ENCODE measurements around the gene GPR62.
"Not testable (repeated sequence)": the region's sequence is repeated elsewhere in the genome, so short reads cannot be mapped to it uniquely, and the experiment has no call there.

GPR62 gene

GRCh38 chr3:51955175-51955892 is at the start of gene GPR62:
Gene GPR62, plus strand, starts transcription at chr3:51955381. Its CDS starts 272 bp downstream, at chr3:51955653.
- no peak for DNase-seq

- no peak for DNase-seq
Observed at GRCh38 chr3:51908026-51908425, 47.2 kb upstream of the GPR62 start.

- DNase-seq, result no peak
Observed at GRCh38 chr3:51916418-51916817, 38.8 kb upstream of the GPR62 start.

GRCh38 chr3:51921081-51921578 is 34.1 kb upstream of the GPR62 start:
- no peak for DNase-seq

- DNase-seq, result no peak
Observed at GRCh38 chr3:51927061-51927977, 27.9 kb upstream of the GPR62 start.

- DNase-seq, result no peak
Observed at GRCh38 chr3:51928438-51928837, 26.7 kb upstream of the GPR62 start.

- DNase-seq, result not testable (repeated sequence)
Observed at GRCh38 chr3:51928981-51929380, 26.2 kb upstream of the GPR62 start.

GRCh38 chr3:51929420-51930003 is 25.7 kb upstream of the GPR62 start:
- no peak for DNase-seq

- DNase-seq, result no peak
Observed at GRCh38 chr3:51930439-51930838, 24.7 kb upstream of the GPR62 start.

GRCh38 chr3:51931756-51932155 is 23.4 kb upstream of the GPR62 start:
- DNase-seq, result no peak

GRCh38 chr3:51932471-51933370 is 22.5 kb upstream of the GPR62 start:
- DNase-seq, result no peak

GRCh38 chr3:51933471-51934138 is 21.6 kb upstream of the GPR62 start:
- DNase-seq, result no peak

GRCh38 chr3:51934139-51934850 is 20.9 kb upstream of the GPR62 start:
- no peak for DNase-seq

- no peak for DNase-seq
Observed at GRCh38 chr3:51934991-51935885, 19.9 kb upstream of the GPR62 start.

GRCh38 chr3:51935886-51936755 is 19.1 kb upstream of the GPR62 start:
- no peak for DNase-seq

- DNase-seq, result no peak
Observed at GRCh38 chr3:51937014-51937413, 18.2 kb upstream of the GPR62 start.

- no peak for DNase-seq
Observed at GRCh38 chr3:51937611-51938450, 17.4 kb upstream of the GPR62 start.

Measured in stimulated activated CD4-positive, alpha-beta T cell treated with anti-CD3 and anti-CD28 coated beads, Interleukin-15, amount 100 ng/mL, for 24 hours (primary cell).